H1 (cell line): ENCODE data around the gene GPR160. TPM values are rescaled to one million over a fixed set of nuclear protein-coding genes. Genes with fewer than 3 reads are reported as not detected.

Experiments
- CTCF ChIA-PET: fragments of 300-600 bp; sonication (Branson Sonifier 250); formaldehyde crosslinking; loops from one replicate; lab custom pipeline; 2021; ENCODE audit not compliant: partially characterized antibody; lab: Charles Lee
- POLR2A ChIA-PET: fragments of 300-600 bp; sonication (Branson Sonifier 250); formaldehyde crosslinking; loops from one replicate; lab custom pipeline; 2021; ENCODE audit warnings: inconsistent platforms; ENCODE audit not compliant: partially characterized antibody; lab: Charles Lee
- DNase-seq, 2 experiments: peaks; one replicate each; pipeline versions ENCODE4 v3.0.0 to v3.0.0-alpha.2; 2010 to 2022; ENCODE audit warnings: low spot score in 2 of 2, low read depth in 1 of 2, mixed read lengths in 1 of 2
- FAIRE-seq: peaks from 2 replicates; lab custom pipeline; 2011; peaks lifted over from hg19 to GRCh38; lab: Jason Lieb, UNC
- H2AFZ ChIP-seq: 2 replicates; pipeline ENCODE4 v1.8.1; 2012; ENCODE audit warnings: low read length, inconsistent platforms
- H2AK5ac ChIP-seq: 2 replicates; pipeline ENCODE4 v1.6.1; 2013; ENCODE audit warnings: low read depth, low read length
- H2BK120ac ChIP-seq: replicated peaks from 2 replicates; pipeline ENCODE3; 2013; ENCODE audit warnings: low read depth, low read length, inconsistent platforms
- H2BK12ac ChIP-seq: 2 replicates; pipeline ENCODE4 v1.6.1; 2013; ENCODE audit warnings: low read depth, low read length
- H2BK15ac ChIP-seq: 2 replicates; pipeline ENCODE4 v1.6.1; 2013; ENCODE audit warnings: low read length
- H2BK20ac ChIP-seq: 2 replicates; pipeline ENCODE4 v1.6.1; 2013; ENCODE audit warnings: low read length
- H2BK5ac ChIP-seq: 2 replicates; pipeline ENCODE4 v1.6.1; 2013; ENCODE audit warnings: low read depth, low read length
- H3K14ac ChIP-seq: 2 replicates; pipeline ENCODE4 v1.6.1; 2013; ENCODE audit warnings: inconsistent platforms; ENCODE audit not compliant: insufficient read length
- H3K18ac ChIP-seq: 2 replicates; pipeline ENCODE4 v1.6.1; 2013; ENCODE audit warnings: low read length; ENCODE audit errors: extremely low read depth
- H3K23ac ChIP-seq: 2 replicates; pipeline ENCODE4 v1.6.1; 2013; ENCODE audit warnings: inconsistent platforms; ENCODE audit not compliant: insufficient read length
- H3K23me2 ChIP-seq: 2 replicates; pipeline ENCODE4 v1.6.1; 2013; ENCODE audit warnings: low read depth, low read length
- H3K27ac ChIP-seq: 2 replicates; pipeline ENCODE4 v1.6.1; 2011; ENCODE audit warnings: low read depth, low read length, inconsistent platforms
- H3K27me3 ChIP-seq, 4 experiments: replicated peaks in 1 of 4; 1 replicate in 1 of 4; 2 replicates in 3 of 4; pipeline versions ENCODE4 v1.6.1 to v1.8.1; 2011 to 2013; ENCODE audit warnings: low read length in 3 of 4, mild to moderate bottlenecking in 3 of 4, inconsistent platforms in 2 of 4, mixed read lengths in 2 of 4, moderate library complexity in 1 of 4; ENCODE audit not compliant: control insufficient read depth in 3 of 4, insufficient read depth in 3 of 4; ENCODE audit errors: extremely low read depth in 1 of 4
- H3K36me3 ChIP-seq, 4 experiments: 2 replicates each; pipeline versions ENCODE4 v1.6.1 to v1.8.1; 2011 to 2013; ENCODE audit warnings: mild to moderate bottlenecking in 4 of 4, low read length in 3 of 4, moderate library complexity in 2 of 4, control low read depth in 1 of 4, inconsistent platforms in 1 of 4; ENCODE audit not compliant: insufficient read depth in 4 of 4, control insufficient read depth in 2 of 4
- H3K4ac ChIP-seq: replicated peaks from 2 replicates; pipeline ENCODE3; 2013; ENCODE audit warnings: low read length, low read depth, mixed read lengths, inconsistent platforms; ENCODE audit not compliant: insufficient read length
- H3K4me1 ChIP-seq, 4 experiments: replicated peaks in 1 of 4; 1 replicate in 1 of 4; 2 replicates in 3 of 4; pipeline versions ENCODE4 v1.6.1 to v1.8.1; 2011 to 2013; ENCODE audit warnings: low read length in 3 of 4, inconsistent platforms in 2 of 4, mixed read lengths in 1 of 4; ENCODE audit not compliant: insufficient read depth in 4 of 4, control insufficient read depth in 3 of 4
- H3K4me2 ChIP-seq, 2 experiments: 2 replicates each; pipeline versions ENCODE4 v1.6.1 to v1.8.1; 2011 to 2013; ENCODE audit warnings: low read depth in 2 of 2, low read length in 2 of 2, control low read depth in 1 of 2, inconsistent platforms in 1 of 2, mild to moderate bottlenecking in 1 of 2; ENCODE audit not compliant: insufficient read depth in 1 of 2
- H3K4me3 ChIP-seq, 4 experiments: fragments of 200-600, 300-600 bp in 1 of 4; sonication (generic), shearing (Covaris generic), sonication (Bioruptor Twin) in 1 of 4; 2 replicates each; pipeline versions ENCODE4 v1.5.1 to v1.8.1; 2011 to 2016; ENCODE audit warnings: low read length in 4 of 4, low read depth in 3 of 4, control low read depth in 2 of 4, inconsistent platforms in 2 of 4, mild to moderate bottlenecking in 2 of 4, mixed read lengths in 1 of 4, moderate library complexity in 1 of 4; ENCODE audit not compliant: insufficient read depth in 2 of 4; ENCODE audit errors: extremely low read depth in 1 of 4
- H3K56ac ChIP-seq: replicated peaks from 2 replicates; pipeline ENCODE3; 2013; ENCODE audit warnings: low read depth, mild to moderate bottlenecking, mixed read lengths, low read length, inconsistent platforms; ENCODE audit not compliant: insufficient read length
- H3K79me1 ChIP-seq: 2 replicates; pipeline ENCODE4 v1.6.1; 2013; ENCODE audit warnings: low read depth, low read length, control low read depth
- H3K79me2 ChIP-seq, 2 experiments: 2 replicates each; pipeline versions ENCODE4 v1.6.1 to v1.8.1; 2012 to 2013; ENCODE audit warnings: low read length in 2 of 2, mild to moderate bottlenecking in 2 of 2, inconsistent platforms in 1 of 2; ENCODE audit not compliant: insufficient read depth in 2 of 2, control insufficient read depth in 1 of 2
- H3K9ac ChIP-seq, 4 experiments: replicated peaks in 1 of 4; 1 replicate in 1 of 4; 2 replicates in 3 of 4; pipeline versions ENCODE4 v1.6.1 to v1.8.1; 2011 to 2013; ENCODE audit warnings: low read depth in 3 of 4, low read length in 3 of 4, control low read depth in 2 of 4, mild to moderate bottlenecking in 2 of 4, moderate library complexity in 2 of 4, inconsistent platforms in 1 of 4; ENCODE audit errors: extremely low read depth in 1 of 4
- H3K9me3 ChIP-seq, 2 experiments: 2 replicates each; pipeline versions ENCODE4 v1.6.1 to v1.8.1; 2012 to 2013; ENCODE audit warnings: mild to moderate bottlenecking in 2 of 2, moderate library complexity in 2 of 2, control low read depth in 1 of 2, inconsistent platforms in 1 of 2, low read depth in 1 of 2, low read length in 1 of 2, mixed read lengths in 1 of 2; ENCODE audit not compliant: insufficient read depth in 2 of 2
- H4K20me1 ChIP-seq, 2 experiments: replicated peaks in 1 of 2; 2 replicates each; pipeline versions ENCODE3 to v1.8.1; 2011 to 2013; ENCODE audit warnings: inconsistent platforms in 2 of 2, low read length in 2 of 2, mild to moderate bottlenecking in 1 of 2; ENCODE audit not compliant: insufficient read depth in 2 of 2, control insufficient read depth in 1 of 2
- H4K5ac ChIP-seq: 2 replicates; pipeline ENCODE4 v1.6.1; 2013; ENCODE audit warnings: low read length, low read depth, mixed read lengths, inconsistent platforms; ENCODE audit not compliant: insufficient read length
- H4K8ac ChIP-seq: 2 replicates; pipeline ENCODE4 v1.8.0; 2013; ENCODE audit warnings: mild to moderate bottlenecking, moderate library complexity, low read length, inconsistent platforms; ENCODE audit not compliant: insufficient read depth; ENCODE audit errors: extremely low read depth
- H4K91ac ChIP-seq: replicated peaks from 2 replicates; pipeline ENCODE3; 2013; ENCODE audit warnings: low read length, mixed read lengths, inconsistent platforms; ENCODE audit not compliant: insufficient read length
- BRCA1 ChIP-seq: IDR thresholded peaks from 2 replicates; pipeline ENCODE4 v1.6.1; 2012; ENCODE audit warnings: low read depth, low read length, improper control_type of control experiment
- CBX5 ChIP-seq: fragments of 300-800, 300-1000 bp; sonication (generic); IDR thresholded peaks from 2 replicates; pipeline ENCODE4 v1.7.1; 2016; ENCODE audit warnings: antibody characterized with exemption, low read length, low read depth
- CEBPB ChIP-seq: IDR thresholded peaks from 2 replicates; pipeline ENCODE4 v1.6.1; 2012; ENCODE audit warnings: low read depth, low read length
- EGR1 ChIP-seq: IDR thresholded peaks from 2 replicates; pipeline ENCODE4 v1.6.1; 2011; ENCODE audit warnings: low read depth, low read length, borderline replicate concordance
- EZH2 ChIP-seq: fragments of 200-600 bp; sonication (generic); IDR thresholded peaks from 2 replicates; pipeline ENCODE4 v1.7.1; 2012; ENCODE audit warnings: low read depth, mild to moderate bottlenecking, moderate library complexity, low read length, inconsistent platforms; ENCODE audit not compliant: severe bottlenecking
- FOSL1 ChIP-seq: IDR thresholded peaks from 2 replicates; pipeline ENCODE4 v1.6.1; 2011; ENCODE audit warnings: mild to moderate bottlenecking, low read depth, low read length, moderate library complexity; ENCODE audit not compliant: insufficient read depth
- GTF2F1 ChIP-seq: IDR thresholded peaks from 2 replicates; pipeline ENCODE4 v1.6.1; 2012; ENCODE audit warnings: low read depth, low read length, improper control_type of control experiment, borderline replicate concordance
- HDAC6 ChIP-seq: IDR thresholded peaks from one replicate; pipeline ENCODE4 v1.7.1; 2012; ENCODE audit warnings: low read depth, mild to moderate bottlenecking, inconsistent platforms, low read length, moderate library complexity
- NANOG ChIP-seq: IDR thresholded peaks from 2 replicates; pipeline ENCODE4 v1.6.1; 2011; ENCODE audit warnings: low read length, low read depth, mild to moderate bottlenecking, inconsistent platforms; ENCODE audit not compliant: insufficient read depth, poor library complexity, severe bottlenecking
- POLR2A ChIP-seq, 2 experiments: IDR thresholded peaks; 1 replicate in 1 of 2; 2 replicates in 1 of 2; pipeline ENCODE4 v1.6.1; 2011; ENCODE audit warnings: low read depth in 2 of 2, low read length in 2 of 2, mild to moderate bottlenecking in 2 of 2; ENCODE audit errors: control extremely low read depth in 1 of 2
- RBBP5 ChIP-seq: IDR thresholded peaks from 2 replicates; pipeline ENCODE4 v1.7.1; 2012; ENCODE audit warnings: low read depth, mild to moderate bottlenecking, inconsistent platforms, low read length, moderate library complexity, borderline replicate concordance
- SIX5 ChIP-seq: IDR thresholded peaks from 2 replicates; pipeline ENCODE4 v1.6.1; 2011; ENCODE audit warnings: mild to moderate bottlenecking, low read depth, low read length
- SP1 ChIP-seq: IDR thresholded peaks from 2 replicates; pipeline ENCODE4 v1.6.1; 2011; ENCODE audit warnings: low read depth, low read length
- SRF ChIP-seq: IDR thresholded peaks from 2 replicates; pipeline ENCODE4 v1.6.1; 2011; ENCODE audit warnings: mild to moderate bottlenecking, low read depth, low read length, moderate library complexity
- WGBS, 2 experiments: shearing (Covaris generic) in 1 of 2; methylation state at CpG; one replicate each; pipeline versions ENCODE4 v1.1.6 to v1.1.7; 2013 to 2015; ENCODE audit warnings: low lambda C conversion rate in 2 of 2, mixed read lengths in 2 of 2, inconsistent platforms in 1 of 2, low coverage in 1 of 2, missing lambda C conversion rate in 1 of 2; ENCODE audit not compliant: insufficient replicate concordance in 2 of 2, insufficient coverage in 1 of 2, insufficient read length in 1 of 2; ENCODE audit errors: extremely low coverage in 1 of 2, missing lambda C conversion rate in 1 of 2; 5-methylcytosine and 5-hydroxymethylcytosine counted together
- polyA plus RNA-seq, 7 experiments: library from polyadenylated mRNA; depleted of rRNA in 3 of 7; stranded (reverse) in 5 of 7; unstranded in 2 of 7; fragments of >200 nt in 5 of 7; fragments of 200-250 nt in 2 of 7; gene quantifications; 1 replicate in 5 of 7; 2 replicates in 1 of 7; 4 replicates in 1 of 7; pipeline versions ENCODE4 v1.2.1 to v1.2.3, GENCODE V29; 2011 to 2013; ENCODE audit warnings: missing spikeins in 2 of 7, mixed read lengths in 2 of 7
- total RNA-seq: library from RNA; stranded (reverse); fragmentation: NEBNext Ultra II Directional; extraction: Animal tissue kit (Norgen Biotek cat#: 25700); gene quantifications from 2 replicates; pipeline ENCODE4 v1.2.1, GENCODE V29; 2021
- TF ChIP-seq, protein P1 (sequence below): IDR thresholded peaks from 2 replicates; pipeline ENCODE4 v1.6.1; 2011; ENCODE audit warnings: low read depth, mild to moderate bottlenecking, low read length; ENCODE audit not compliant: insufficient read depth

The GPR160 gene
- total and polyA plus RNA-seq, 2 of the 8 experiments (the other 6 are each of a cell fraction or from before 2014, with no cell fraction given), result 14.3 to 16.6 TPM

DNA sequence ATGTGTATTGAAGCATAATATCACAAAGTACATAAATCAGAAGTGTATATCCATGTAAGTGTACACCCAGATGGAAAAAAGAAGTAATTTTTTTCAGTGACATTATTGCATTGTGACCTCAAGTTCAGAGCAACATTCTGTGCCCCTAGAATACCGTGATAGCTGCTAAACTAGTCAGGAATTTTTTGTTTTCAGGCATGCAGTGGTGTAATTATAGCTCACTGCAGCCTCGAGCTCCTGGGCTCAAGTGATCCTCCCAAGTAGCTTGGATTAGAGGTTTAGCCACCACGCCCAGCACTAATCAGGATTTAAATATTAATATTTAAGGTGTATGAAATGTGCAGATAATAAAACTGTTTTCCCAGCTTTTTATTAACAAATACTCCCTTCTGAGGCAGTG is 45.6 kb upstream of the GPR160 start:
- peaks cover 10 to 66% (median 25%) of the 10 kb centered on the region in 4 experiments for H3K36me3 ChIP-seq
- H4K8ac ChIP-seq, result no peak overlapping the region
- ChIA-PET CTCF (no interaction called here), POLR2A (interaction anchor here (0.9 kb wide), 1 partner anchor 10 kb away, joined by 4 read pairs; no protein-coding TSS in a partner anchor)
- no peak overlapping the region for H2BK120ac ChIP-seq
- H3K9me3 ChIP-seq, result no peaks in the 10 kb centered on the region
- no peaks in the 10 kb centered on the region for H3K4me1 ChIP-seq
- H3K27ac ChIP-seq, result no peak overlapping the region
- no peak for FAIRE-seq
- no peak for DNase-seq
- H3K23me2 ChIP-seq, result no peaks in the 10 kb centered on the region
- no peak overlapping the region for H2BK5ac ChIP-seq
- H3K79me2 ChIP-seq, result no peaks in the 10 kb centered on the region
- WGBS, 2 experiments, result 83% methylated on average over 3 of the region's 3 CpGs; no CpG with 5 or more reads in 1 of the 2 experiments
- H3K23ac ChIP-seq, result no peak overlapping the region
- H3K4ac ChIP-seq, result no peak overlapping the region
- H2AK5ac ChIP-seq, result no peak overlapping the region
- H3K27me3 ChIP-seq, result no peaks in the 10 kb centered on the region
- no peak overlapping the region for H3K56ac ChIP-seq
- H3K9ac ChIP-seq, result no peak overlapping the region
- H4K5ac ChIP-seq, result no peak overlapping the region
- no peak overlapping the region for H3K18ac ChIP-seq
- H4K20me1 ChIP-seq, result no peaks in the 10 kb centered on the region
- no peak overlapping the region for H3K4me2 ChIP-seq
- no peak overlapping the region for H2BK15ac ChIP-seq
- no peak overlapping the region for H2BK20ac ChIP-seq
- no peak overlapping the region for H3K14ac ChIP-seq
- no peak overlapping the region for H4K91ac ChIP-seq
- H2AFZ ChIP-seq, result no peak overlapping the region
- no peak overlapping the region for H2BK12ac ChIP-seq
- H3K79me1 ChIP-seq, result no peaks in the 10 kb centered on the region
- no peak overlapping the region for H3K4me3 ChIP-seq
- TF ChIP-seq HDAC6, result no peak
- TF ChIP-seq POLR2A (IDR thresholded peaks at IDR 0.05; ENCODE audit: control extremely low read depth in 1 of 2, low read depth in 2 of 2, low read length in 2 of 2), result no peak
- TF ChIP-seq CBX5, result no peak
- no peak for TF ChIP-seq FOSL1
- no peak for TF ChIP-seq SRF
- no peak for TF ChIP-seq RBBP5
- no peak for TF ChIP-seq BRCA1
- TF ChIP-seq EZH2, result no peak
- no peak for TF ChIP-seq SP1
- TF ChIP-seq, protein P1, sequence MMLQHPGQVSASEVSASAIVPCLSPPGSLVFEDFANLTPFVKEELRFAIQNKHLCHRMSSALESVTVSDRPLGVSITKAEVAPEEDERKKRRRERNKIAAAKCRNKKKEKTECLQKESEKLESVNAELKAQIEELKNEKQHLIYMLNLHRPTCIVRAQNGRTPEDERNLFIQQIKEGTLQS, result no peak
- TF ChIP-seq SIX5, result no peak
- no peak for TF ChIP-seq NANOG
- no peak for TF ChIP-seq GTF2F1
- no peak for TF ChIP-seq CEBPB
- TF ChIP-seq EGR1, result no peak
